Adrenal gland (tissue), 5 donors: ENCODE results near the gene SULT1A1.
"Not testable (repeated sequence)": the region's sequence is repeated elsewhere in the genome, so short reads cannot be mapped to it uniquely, and the experiment has no call there.

ENCODE experiments used
- CTCF ChIP-seq, 6 experiments: fragments of 450-650 bp in 4 of 6; fragments of 200-600 bp in 2 of 6; sonication (generic) in 1 of 6; IDR thresholded peaks; 1 replicate in 5 of 6; 2 replicates in 1 of 6; pipeline versions ENCODE4 v1.5.1 to v1.8.0; 2016 to 2021; ENCODE audit warnings: antibody characterized with exemption in 6 of 6, mild to moderate bottlenecking in 2 of 6, moderate library complexity in 1 of 6
- POLR2A ChIP-seq, 2 donors: fragments of 450-650 bp; IDR thresholded peaks; one replicate each; pipeline ENCODE4 v1.6.1; 2017; ENCODE audit warnings: antibody characterized with exemption in 2 of 2, mild to moderate bottlenecking in 2 of 2, moderate library complexity in 1 of 2
- donor health status: DM: no; HTN: no; CAD: no.

DNA sequence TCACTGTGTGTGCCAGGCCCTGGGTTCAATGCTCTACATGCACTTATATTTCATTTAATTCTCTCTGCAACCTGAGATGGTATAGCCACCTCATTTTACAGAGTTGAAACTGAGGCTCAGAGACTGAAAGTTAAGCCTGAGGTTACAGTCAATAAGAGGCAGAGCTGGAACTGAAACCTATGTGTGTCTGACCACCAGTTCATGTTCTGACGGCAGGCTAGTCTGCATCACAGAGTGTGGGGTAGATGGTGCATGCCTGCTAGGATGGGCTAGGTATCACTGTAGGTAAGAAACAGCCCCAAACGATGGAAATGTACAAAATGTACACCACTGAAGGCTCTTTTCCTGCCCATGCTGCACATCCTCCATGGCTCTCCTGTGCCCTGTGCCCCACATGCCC is 30.1 kb upstream of the SULT1A1 start:
- not testable (repeated sequence) for TF ChIP-seq CTCF, POLR2A (IDR thresholded peaks at IDR 0.05)
